H1 (cell line): ENCODE results near the gene IKZF1. TPM values are rescaled to one million over a fixed set of nuclear protein-coding genes. Genes with fewer than 3 reads are reported as not detected.

Experiments used
- CTCF ChIA-PET: fragments of 300-600 bp; sonication (Branson Sonifier 250); formaldehyde crosslinking; loops from one replicate; lab custom pipeline; 2021; ENCODE audit not compliant: partially characterized antibody; lab: Charles Lee
- POLR2A ChIA-PET: fragments of 300-600 bp; sonication (Branson Sonifier 250); formaldehyde crosslinking; loops from one replicate; lab custom pipeline; 2021; ENCODE audit warnings: inconsistent platforms; ENCODE audit not compliant: partially characterized antibody; lab: Charles Lee
- DNase-seq, 2 experiments: peaks; one replicate each; pipeline versions ENCODE4 v3.0.0 to v3.0.0-alpha.2; 2010 to 2022; ENCODE audit warnings: low spot score in 2 of 2, low read depth in 1 of 2, mixed read lengths in 1 of 2
- FAIRE-seq: peaks from 2 replicates; lab custom pipeline; 2011; peaks lifted over from hg19 to GRCh38; lab: Jason Lieb, UNC
- H2AFZ ChIP-seq: 2 replicates; pipeline ENCODE4 v1.8.1; 2012; ENCODE audit warnings: low read length, inconsistent platforms
- H2AK5ac ChIP-seq: 2 replicates; pipeline ENCODE4 v1.6.1; 2013; ENCODE audit warnings: low read depth, low read length
- H2BK120ac ChIP-seq: replicated peaks from 2 replicates; pipeline ENCODE3; 2013; ENCODE audit warnings: low read depth, low read length, inconsistent platforms
- H2BK12ac ChIP-seq: 2 replicates; pipeline ENCODE4 v1.6.1; 2013; ENCODE audit warnings: low read depth, low read length
- H2BK15ac ChIP-seq: 2 replicates; pipeline ENCODE4 v1.6.1; 2013; ENCODE audit warnings: low read length
- H2BK20ac ChIP-seq: 2 replicates; pipeline ENCODE4 v1.6.1; 2013; ENCODE audit warnings: low read length
- H2BK5ac ChIP-seq: 2 replicates; pipeline ENCODE4 v1.6.1; 2013; ENCODE audit warnings: low read depth, low read length
- H3K14ac ChIP-seq: 2 replicates; pipeline ENCODE4 v1.6.1; 2013; ENCODE audit warnings: inconsistent platforms; ENCODE audit not compliant: insufficient read length
- H3K18ac ChIP-seq: 2 replicates; pipeline ENCODE4 v1.6.1; 2013; ENCODE audit warnings: low read length; ENCODE audit errors: extremely low read depth
- H3K23ac ChIP-seq: 2 replicates; pipeline ENCODE4 v1.6.1; 2013; ENCODE audit warnings: inconsistent platforms; ENCODE audit not compliant: insufficient read length
- H3K23me2 ChIP-seq: 2 replicates; pipeline ENCODE4 v1.6.1; 2013; ENCODE audit warnings: low read depth, low read length
- H3K27ac ChIP-seq: 2 replicates; pipeline ENCODE4 v1.6.1; 2011; ENCODE audit warnings: low read depth, low read length, inconsistent platforms
- H3K27me3 ChIP-seq, 4 experiments: replicated peaks in 1 of 4; 1 replicate in 1 of 4; 2 replicates in 3 of 4; pipeline versions ENCODE4 v1.6.1 to v1.8.1; 2011 to 2013; ENCODE audit warnings: low read length in 3 of 4, mild to moderate bottlenecking in 3 of 4, inconsistent platforms in 2 of 4, mixed read lengths in 2 of 4, moderate library complexity in 1 of 4; ENCODE audit not compliant: control insufficient read depth in 3 of 4, insufficient read depth in 3 of 4; ENCODE audit errors: extremely low read depth in 1 of 4
- H3K36me3 ChIP-seq, 4 experiments: 2 replicates each; pipeline versions ENCODE4 v1.6.1 to v1.8.1; 2011 to 2013; ENCODE audit warnings: mild to moderate bottlenecking in 4 of 4, low read length in 3 of 4, moderate library complexity in 2 of 4, control low read depth in 1 of 4, inconsistent platforms in 1 of 4; ENCODE audit not compliant: insufficient read depth in 4 of 4, control insufficient read depth in 2 of 4
- H3K4ac ChIP-seq: replicated peaks from 2 replicates; pipeline ENCODE3; 2013; ENCODE audit warnings: low read length, low read depth, mixed read lengths, inconsistent platforms; ENCODE audit not compliant: insufficient read length
- H3K4me1 ChIP-seq, 4 experiments: replicated peaks in 1 of 4; 1 replicate in 1 of 4; 2 replicates in 3 of 4; pipeline versions ENCODE4 v1.6.1 to v1.8.1; 2011 to 2013; ENCODE audit warnings: low read length in 3 of 4, inconsistent platforms in 2 of 4, mixed read lengths in 1 of 4; ENCODE audit not compliant: insufficient read depth in 4 of 4, control insufficient read depth in 3 of 4
- H3K4me2 ChIP-seq, 2 experiments: 2 replicates each; pipeline versions ENCODE4 v1.6.1 to v1.8.1; 2011 to 2013; ENCODE audit warnings: low read depth in 2 of 2, low read length in 2 of 2, control low read depth in 1 of 2, inconsistent platforms in 1 of 2, mild to moderate bottlenecking in 1 of 2; ENCODE audit not compliant: insufficient read depth in 1 of 2
- H3K4me3 ChIP-seq, 4 experiments: fragments of 200-600, 300-600 bp in 1 of 4; sonication (generic), shearing (Covaris generic), sonication (Bioruptor Twin) in 1 of 4; 2 replicates each; pipeline versions ENCODE4 v1.5.1 to v1.8.1; 2011 to 2016; ENCODE audit warnings: low read length in 4 of 4, low read depth in 3 of 4, control low read depth in 2 of 4, inconsistent platforms in 2 of 4, mild to moderate bottlenecking in 2 of 4, mixed read lengths in 1 of 4, moderate library complexity in 1 of 4; ENCODE audit not compliant: insufficient read depth in 2 of 4; ENCODE audit errors: extremely low read depth in 1 of 4
- H3K56ac ChIP-seq: replicated peaks from 2 replicates; pipeline ENCODE3; 2013; ENCODE audit warnings: low read depth, mild to moderate bottlenecking, mixed read lengths, low read length, inconsistent platforms; ENCODE audit not compliant: insufficient read length
- H3K79me1 ChIP-seq: 2 replicates; pipeline ENCODE4 v1.6.1; 2013; ENCODE audit warnings: low read depth, low read length, control low read depth
- H3K79me2 ChIP-seq, 2 experiments: 2 replicates each; pipeline versions ENCODE4 v1.6.1 to v1.8.1; 2012 to 2013; ENCODE audit warnings: low read length in 2 of 2, mild to moderate bottlenecking in 2 of 2, inconsistent platforms in 1 of 2; ENCODE audit not compliant: insufficient read depth in 2 of 2, control insufficient read depth in 1 of 2
- H3K9ac ChIP-seq, 4 experiments: replicated peaks in 1 of 4; 1 replicate in 1 of 4; 2 replicates in 3 of 4; pipeline versions ENCODE4 v1.6.1 to v1.8.1; 2011 to 2013; ENCODE audit warnings: low read depth in 3 of 4, low read length in 3 of 4, control low read depth in 2 of 4, mild to moderate bottlenecking in 2 of 4, moderate library complexity in 2 of 4, inconsistent platforms in 1 of 4; ENCODE audit errors: extremely low read depth in 1 of 4
- H3K9me3 ChIP-seq, 2 experiments: 2 replicates each; pipeline versions ENCODE4 v1.6.1 to v1.8.1; 2012 to 2013; ENCODE audit warnings: mild to moderate bottlenecking in 2 of 2, moderate library complexity in 2 of 2, control low read depth in 1 of 2, inconsistent platforms in 1 of 2, low read depth in 1 of 2, low read length in 1 of 2, mixed read lengths in 1 of 2; ENCODE audit not compliant: insufficient read depth in 2 of 2
- H4K20me1 ChIP-seq, 2 experiments: replicated peaks in 1 of 2; 2 replicates each; pipeline versions ENCODE3 to v1.8.1; 2011 to 2013; ENCODE audit warnings: inconsistent platforms in 2 of 2, low read length in 2 of 2, mild to moderate bottlenecking in 1 of 2; ENCODE audit not compliant: insufficient read depth in 2 of 2, control insufficient read depth in 1 of 2
- H4K5ac ChIP-seq: 2 replicates; pipeline ENCODE4 v1.6.1; 2013; ENCODE audit warnings: low read length, low read depth, mixed read lengths, inconsistent platforms; ENCODE audit not compliant: insufficient read length
- H4K8ac ChIP-seq: 2 replicates; pipeline ENCODE4 v1.8.0; 2013; ENCODE audit warnings: mild to moderate bottlenecking, moderate library complexity, low read length, inconsistent platforms; ENCODE audit not compliant: insufficient read depth; ENCODE audit errors: extremely low read depth
- H4K91ac ChIP-seq: replicated peaks from 2 replicates; pipeline ENCODE3; 2013; ENCODE audit warnings: low read length, mixed read lengths, inconsistent platforms; ENCODE audit not compliant: insufficient read length
- CBX5 ChIP-seq: fragments of 300-800, 300-1000 bp; sonication (generic); IDR thresholded peaks from 2 replicates; pipeline ENCODE4 v1.7.1; 2016; ENCODE audit warnings: antibody characterized with exemption, low read length, low read depth
- CHD1 ChIP-seq: IDR thresholded peaks from 2 replicates; pipeline ENCODE4 v1.6.1; 2012; ENCODE audit warnings: low read depth, low read length, improper control_type of control experiment
- CREB1 ChIP-seq: IDR thresholded peaks from 2 replicates; pipeline ENCODE4 v1.6.1; 2012; ENCODE audit warnings: inconsistent platforms
- GABPA ChIP-seq: IDR thresholded peaks from 2 replicates; pipeline ENCODE4 v1.6.1; 2011; ENCODE audit warnings: mild to moderate bottlenecking, low read length, moderate library complexity, borderline replicate concordance; ENCODE audit not compliant: insufficient read depth
- JUND ChIP-seq: IDR thresholded peaks from 2 replicates; pipeline ENCODE4 v1.6.1; 2011; ENCODE audit warnings: mild to moderate bottlenecking, improper control_type of control experiment, low read length
- SP1 ChIP-seq: IDR thresholded peaks from 2 replicates; pipeline ENCODE4 v1.6.1; 2011; ENCODE audit warnings: low read depth, low read length
- USF2 ChIP-seq: IDR thresholded peaks from 2 replicates; pipeline ENCODE4 v1.6.1; 2011; ENCODE audit warnings: low read length, improper control_type of control experiment
- ZNF274 ChIP-seq: IDR thresholded peaks from 2 replicates; pipeline ENCODE4 v1.7.0; 2012; ENCODE audit warnings: low read length, borderline replicate concordance; ENCODE audit errors: extremely low read depth
- WGBS, 2 experiments: shearing (Covaris generic) in 1 of 2; methylation state at CpG; one replicate each; pipeline versions ENCODE4 v1.1.6 to v1.1.7; 2013 to 2015; ENCODE audit warnings: low lambda C conversion rate in 2 of 2, mixed read lengths in 2 of 2, inconsistent platforms in 1 of 2, low coverage in 1 of 2, missing lambda C conversion rate in 1 of 2; ENCODE audit not compliant: insufficient replicate concordance in 2 of 2, insufficient coverage in 1 of 2, insufficient read length in 1 of 2; ENCODE audit errors: extremely low coverage in 1 of 2, missing lambda C conversion rate in 1 of 2; 5-methylcytosine and 5-hydroxymethylcytosine counted together
- polyA plus RNA-seq, 7 experiments: library from polyadenylated mRNA; depleted of rRNA in 3 of 7; stranded (reverse) in 5 of 7; unstranded in 2 of 7; fragments of >200 nt in 5 of 7; fragments of 200-250 nt in 2 of 7; gene quantifications; 1 replicate in 5 of 7; 2 replicates in 1 of 7; 4 replicates in 1 of 7; pipeline versions ENCODE4 v1.2.1 to v1.2.3, GENCODE V29; 2011 to 2013; ENCODE audit warnings: missing spikeins in 2 of 7, mixed read lengths in 2 of 7
- total RNA-seq: library from RNA; stranded (reverse); fragmentation: NEBNext Ultra II Directional; extraction: Animal tissue kit (Norgen Biotek cat#: 25700); gene quantifications from 2 replicates; pipeline ENCODE4 v1.2.1, GENCODE V29; 2021

The IKZF1 gene
- total and polyA plus RNA-seq, 2 of the 8 experiments (the other 6 are each of a cell fraction or from before 2014, with no cell fraction given), result 0.74 to 1.5 TPM

- H2BK5ac ChIP-seq, result no peak overlapping the region
- no peak overlapping the region for H3K4ac ChIP-seq
- TF ChIP-seq JUND (no peak), CREB1 (no peak), SP1 (no peak), CHD1 (no peak), CBX5 (no peak), USF2 (no peak), ZNF274 (no peak), GABPA (no peak)
- no peak overlapping the region for H3K27ac ChIP-seq
- ChIA-PET CTCF (interaction anchor here (2.3 kb wide), 1 partner anchor 13 kb away, joined by 8 read pairs; no protein-coding TSS in a partner anchor), POLR2A (no interaction called here)
- no peak overlapping the region for H2BK15ac ChIP-seq
- H3K23me2 ChIP-seq, result no peaks in the 10 kb centered on the region
- H4K8ac ChIP-seq, result no peak overlapping the region
- no peak overlapping the region for H3K14ac ChIP-seq
- H3K9ac ChIP-seq, result no peak overlapping the region
- no peaks in the 10 kb centered on the region for H3K79me2 ChIP-seq
- no peaks in the 10 kb centered on the region for H3K79me1 ChIP-seq
- no peak overlapping the region for H2AK5ac ChIP-seq
- no peaks in the 10 kb centered on the region for H3K36me3 ChIP-seq
- no peaks in the 10 kb centered on the region for H3K27me3 ChIP-seq
- H3K9me3 ChIP-seq, result no peaks in the 10 kb centered on the region
- H3K4me1 ChIP-seq, result no peaks in the 10 kb centered on the region
- no peak overlapping the region for H4K5ac ChIP-seq
- FAIRE-seq, result no peak
- H2BK20ac ChIP-seq, result no peak overlapping the region
- no peak overlapping the region for H3K4me2 ChIP-seq
- no peak overlapping the region for H3K23ac ChIP-seq
- no peaks in the 10 kb centered on the region for H4K20me1 ChIP-seq
- H4K91ac ChIP-seq, result no peak overlapping the region
- H3K4me3 ChIP-seq, result no peak overlapping the region
- no peak overlapping the region for H3K56ac ChIP-seq
- no peak overlapping the region for H2BK12ac ChIP-seq
- H2AFZ ChIP-seq, result no peak overlapping the region
- 91% methylated on average over 2 of the region's 2 CpGs; no CpG with 5 or more reads in 1 of the 2 experiments for WGBS, 2 experiments
- no peak overlapping the region for H2BK120ac ChIP-seq
- H3K18ac ChIP-seq, result no peak overlapping the region
- no peak for DNase-seq
These were observed 126.8 kb downstream of the IKZF1 start for GRCh38 chr7:50431316-50431715.
